RWPE1 (cell line): Measurements from ENCODE around the gene TTC34.

ENCODE experiments used
- CTCF ChIA-PET: fragments of 350-600 bp; sonication (Branson Sonifier 250); formaldehyde crosslinking; extraction: SDS; loops from one replicate; lab custom pipeline; 2021; lab: Yijun Ruan, JAX
- POLR2A ChIA-PET: fragments of 400-600 bp; formaldehyde crosslinking; extraction: SDS; loops from one replicate; lab custom pipeline; 2020; ENCODE audit warnings: antibody characterized with exemption; ENCODE audit not compliant: low non-redundant PET; lab: Yijun Ruan, JAX
- DNase-seq: peaks from one replicate; pipeline ENCODE4 v3.0.0; 2012; ENCODE audit warnings: low spot score
- H3K27ac ChIP-seq: fragments of 450-650 bp; 2 replicates; pipeline ENCODE4 v1.5.1; 2017
- TF ChIP-seq, protein P1 (sequence below): fragments of 450-650 bp; conservative IDR thresholded peaks from 2 replicates; pipeline ENCODE4 v1.5.1; 2017; ENCODE audit warnings: low read depth, mild to moderate bottlenecking

Gene TTC34

DNA sequence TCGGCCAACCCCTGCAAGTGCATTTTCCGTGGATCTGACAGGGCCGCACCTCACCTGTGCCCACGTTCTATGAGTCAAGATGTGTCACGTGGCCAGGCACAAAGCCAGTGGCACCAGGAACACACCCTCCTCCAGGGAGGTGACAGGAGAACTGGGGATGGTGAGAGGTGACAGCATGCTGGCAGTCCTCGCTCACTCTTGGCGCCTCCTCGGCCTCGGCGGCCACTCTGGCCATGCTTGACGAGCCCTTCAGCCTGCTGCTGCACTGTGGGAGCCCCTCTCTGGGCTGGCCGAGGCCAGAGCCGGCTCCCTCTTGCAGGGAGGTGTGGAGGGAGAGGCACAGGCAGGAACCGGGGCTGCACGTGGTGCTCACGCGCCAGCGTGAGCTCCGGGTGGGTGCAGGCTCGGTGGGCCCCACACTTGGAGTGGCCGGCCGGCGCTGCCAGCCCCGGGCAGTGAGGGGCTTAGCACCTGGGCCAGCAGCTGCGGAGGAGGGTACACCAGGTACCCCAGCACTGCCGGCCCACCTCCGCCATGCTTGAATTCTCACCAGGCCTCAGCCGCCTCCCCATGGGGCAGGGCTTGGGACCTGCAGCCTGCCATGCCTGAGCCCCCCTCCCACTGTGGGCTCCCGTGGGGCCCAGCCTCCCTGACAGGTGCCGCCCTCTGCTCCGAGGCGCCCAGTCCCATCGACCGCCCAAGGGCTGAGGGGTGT, 11.6 kb upstream of the TTC34 start:
- H3K27ac ChIP-seq = no peak overlapping the region
- TF ChIP-seq, protein P1, sequence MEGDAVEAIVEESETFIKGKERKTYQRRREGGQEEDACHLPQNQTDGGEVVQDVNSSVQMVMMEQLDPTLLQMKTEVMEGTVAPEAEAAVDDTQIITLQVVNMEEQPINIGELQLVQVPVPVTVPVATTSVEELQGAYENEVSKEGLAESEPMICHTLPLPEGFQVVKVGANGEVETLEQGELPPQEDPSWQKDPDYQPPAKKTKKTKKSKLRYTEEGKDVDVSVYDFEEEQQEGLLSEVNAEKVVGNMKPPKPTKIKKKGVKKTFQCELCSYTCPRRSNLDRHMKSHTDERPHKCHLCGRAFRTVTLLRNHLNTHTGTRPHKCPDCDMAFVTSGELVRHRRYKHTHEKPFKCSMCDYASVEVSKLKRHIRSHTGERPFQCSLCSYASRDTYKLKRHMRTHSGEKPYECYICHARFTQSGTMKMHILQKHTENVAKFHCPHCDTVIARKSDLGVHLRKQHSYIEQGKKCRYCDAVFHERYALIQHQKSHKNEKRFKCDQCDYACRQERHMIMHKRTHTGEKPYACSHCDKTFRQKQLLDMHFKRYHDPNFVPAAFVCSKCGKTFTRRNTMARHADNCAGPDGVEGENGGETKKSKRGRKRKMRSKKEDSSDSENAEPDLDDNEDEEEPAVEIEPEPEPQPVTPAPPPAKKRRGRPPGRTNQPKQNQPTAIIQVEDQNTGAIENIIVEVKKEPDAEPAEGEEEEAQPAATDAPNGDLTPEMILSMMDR = no peak
- ChIA-PET POLR2A (no interaction called here), CTCF (interaction anchor here (0.6 kb wide), 1 partner anchor 8 kb away, joined by 4 read pairs; no protein-coding TSS in a partner anchor)
- DNase-seq = no peak

- TF ChIP-seq, protein P1 = no peak
- ChIA-PET CTCF (interaction anchor here (1.8 kb wide), 1 partner anchor 10 kb away, joined by 4 read pairs; no protein-coding TSS in a partner anchor), POLR2A (no interaction called here)
- no peak overlapping the region for H3K27ac ChIP-seq
- no peak for DNase-seq
These were observed 10.6 kb upstream of the TTC34 start for GRCh38 chr1:2812136-2812535.

GRCh38 chr1:2811533-2811918, 10.0 kb upstream of the TTC34 start:
- ChIA-PET POLR2A (no interaction called here), CTCF (interaction anchor here (1.8 kb wide), 1 partner anchor 11 kb away, joined by 4 read pairs; no protein-coding TSS in a partner anchor)
- H3K27ac ChIP-seq = no peak overlapping the region
- DNase-seq = no peak
- TF ChIP-seq, protein P1 = no peak

DNA sequence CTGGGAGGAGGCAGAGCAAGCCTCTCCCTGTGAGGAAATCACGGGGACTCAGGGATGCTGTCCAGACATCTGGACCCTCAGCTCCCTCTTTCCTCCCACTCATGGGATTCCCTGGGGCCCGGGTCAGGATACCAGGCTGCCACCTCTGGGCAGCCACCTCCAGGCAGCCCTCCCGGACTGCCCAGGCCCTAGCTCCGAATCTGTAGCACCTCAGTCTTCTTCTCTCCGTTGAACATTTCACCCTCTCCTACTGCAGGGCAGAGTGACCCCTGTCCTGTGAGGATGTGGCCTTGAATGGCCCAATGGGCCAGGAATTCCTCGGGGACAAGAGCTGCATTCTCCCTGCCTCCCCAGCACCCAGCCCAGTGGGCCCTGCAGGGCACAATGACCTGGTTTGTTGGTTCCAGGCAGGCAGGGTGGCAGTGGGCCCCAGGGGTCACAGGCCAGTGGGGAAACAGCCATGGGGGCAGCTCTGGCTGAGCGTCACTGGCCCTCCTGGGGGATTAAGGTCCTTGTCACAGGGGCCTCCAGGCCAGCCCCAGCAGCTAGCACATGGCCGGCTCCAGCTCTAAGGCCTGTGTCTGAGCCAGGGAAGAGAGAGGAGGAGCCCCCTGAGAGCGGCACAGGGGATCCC, 9.5 kb upstream of the TTC34 start:
- no peak for DNase-seq
- ChIA-PET CTCF (interaction anchor here (0.7 to 1.8 kb wide), 2 partner anchors 11 to 729 kb away, joined by 3 to 4 read pairs; no protein-coding TSS in a partner anchor), POLR2A (no interaction called here)
- no peak overlapping the region for H3K27ac ChIP-seq
- TF ChIP-seq, protein P1 = no peak

DNA sequence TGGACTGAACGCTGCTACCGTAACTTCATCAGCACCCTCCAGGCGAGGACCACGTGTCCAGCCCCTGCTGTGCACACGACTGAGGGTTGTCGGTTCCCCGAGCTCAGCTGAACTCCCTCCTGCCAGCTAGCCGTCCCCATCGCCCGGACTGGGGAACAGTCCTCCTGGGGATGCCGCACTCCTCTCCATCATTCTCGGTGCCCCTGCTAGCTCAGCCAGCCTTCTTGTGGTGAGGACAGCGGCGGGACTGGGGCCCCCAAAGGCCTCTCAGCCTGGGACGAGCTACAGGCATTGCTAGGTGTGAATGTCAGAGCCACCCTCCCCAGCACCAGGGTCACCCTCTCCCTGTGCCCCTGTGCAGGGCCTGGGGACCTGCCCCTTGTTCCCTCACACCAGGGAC, 8.8 kb upstream of the TTC34 start:
- no peak for DNase-seq
- H3K27ac ChIP-seq = no peak overlapping the region
- TF ChIP-seq, protein P1 = no peak
- ChIA-PET CTCF (interaction anchor here (0.7 kb wide), 1 partner anchor 730 kb away, joined by 3 read pairs; no protein-coding TSS in a partner anchor), POLR2A (no interaction called here)

- TF ChIP-seq, protein P1 = no peak
- ChIA-PET POLR2A (no interaction called here), CTCF (no interaction called here)
- DNase-seq = no peak
- no peak overlapping the region for H3K27ac ChIP-seq
These were observed 8.2 kb upstream of the TTC34 start for GRCh38 chr1:2809656-2810055.
